Upper lobe of left lung (tissue), 6 donors: ENCODE data around the gene ADGRD1. TPM values are rescaled to one million over a fixed set of nuclear protein-coding genes. Genes with fewer than 3 reads are reported as not detected.
A peak's percentile ranks its signal among the peaks of the same experiment; 100 is the strongest.

Experiments used
- ATAC-seq, 2 donors: fragments of 200-7000 bp; cut with Tn5 transposase; one replicate each; pipeline ENCODE4 v1.9.1; 2022; ENCODE audit warnings: mild to moderate bottlenecking in 2 of 2, moderate library complexity in 2 of 2; ENCODE audit not compliant: low FRiP score in 2 of 2
- DNase-seq, 2 donors: peaks; one replicate each; pipeline ENCODE4 v3.0.0-alpha.2; 2019 to 2020
- H3K27ac ChIP-seq, 4 donors: fragments of 200-600 bp; sonication (generic); one replicate each; pipeline ENCODE4 v1.5.1; 2016 to 2019
- H3K27me3 ChIP-seq, 4 donors: fragments of 200-600 bp; sonication (generic); one replicate each; pipeline ENCODE4 v1.5.1; 2017 to 2019
- H3K36me3 ChIP-seq, 4 donors: fragments of 200-600 bp; sonication (generic); one replicate each; pipeline ENCODE4 v1.5.1; 2016 to 2019
- H3K4me1 ChIP-seq, 4 donors: fragments of 200-600 bp; sonication (generic); one replicate each; pipeline ENCODE4 v1.5.1; 2018 to 2019
- H3K4me3 ChIP-seq, 4 donors: fragments of 200-600 bp; sonication (generic); one replicate each; pipeline ENCODE4 v1.5.1; 2017 to 2019; ENCODE audit warnings: mild to moderate bottlenecking in 2 of 4, moderate library complexity in 1 of 4
- H3K9me3 ChIP-seq, 4 donors: fragments of 200-600 bp; sonication (generic); one replicate each; pipeline ENCODE4 v1.5.1; 2018 to 2019
- EP300 ChIP-seq, 4 donors: sonication (generic); formaldehyde crosslinking; IDR thresholded peaks; one replicate each; pipeline ENCODE4 v1.5.1; 2017; ENCODE audit warnings: antibody characterized with exemption in 4 of 4, control low read depth in 2 of 4
- POLR2A ChIP-seq, 4 donors: fragments of 450-650 bp; IDR thresholded peaks; one replicate each; pipeline ENCODE4 v1.5.1; 2016 to 2017; ENCODE audit warnings: antibody characterized with exemption in 4 of 4, mild to moderate bottlenecking in 2 of 4
- POLR2AphosphoS5 ChIP-seq, 2 donors: sonication (generic); formaldehyde crosslinking; IDR thresholded peaks; one replicate each; pipeline ENCODE4 v1.5.1; 2017; ENCODE audit warnings: antibody characterized with exemption in 2 of 2
- WGBS, 2 donors: methylation state at CpG; one replicate each; pipeline ENCODE4 v1.1.5; 2017 to 2018; 5-methylcytosine and 5-hydroxymethylcytosine counted together
- total RNA-seq, 6 donors: library from RNA; depleted of rRNA in 4 of 6; stranded (reverse); fragments of >200 nt in 4 of 6; gene quantifications; one replicate each; pipeline versions ENCODE4 v1.1.0 to v1.2.1, GENCODE V29; 2016 to 2021
- TF ChIP-seq, protein P1 (sequence below), 6 experiments: fragments of 450-650 bp in 4 of 6; fragments of 200-600 bp in 2 of 6; sonication (generic) in 2 of 6; IDR thresholded peaks; one replicate each; pipeline ENCODE4 v1.5.1; 2016 to 2019; ENCODE audit warnings: antibody characterized with exemption in 6 of 6
- donor health status: DM: no; HTN: no; CAD: no; lungs with moderate emphysema.
- donor health status: DM: no; HTN: yes; CAD: no; lungs with severe emphysema.

Gene ADGRD1
- total RNA-seq, 6 donors from 2014 or later: 84.2 to 124 (median 94.7) TPM

DNA sequence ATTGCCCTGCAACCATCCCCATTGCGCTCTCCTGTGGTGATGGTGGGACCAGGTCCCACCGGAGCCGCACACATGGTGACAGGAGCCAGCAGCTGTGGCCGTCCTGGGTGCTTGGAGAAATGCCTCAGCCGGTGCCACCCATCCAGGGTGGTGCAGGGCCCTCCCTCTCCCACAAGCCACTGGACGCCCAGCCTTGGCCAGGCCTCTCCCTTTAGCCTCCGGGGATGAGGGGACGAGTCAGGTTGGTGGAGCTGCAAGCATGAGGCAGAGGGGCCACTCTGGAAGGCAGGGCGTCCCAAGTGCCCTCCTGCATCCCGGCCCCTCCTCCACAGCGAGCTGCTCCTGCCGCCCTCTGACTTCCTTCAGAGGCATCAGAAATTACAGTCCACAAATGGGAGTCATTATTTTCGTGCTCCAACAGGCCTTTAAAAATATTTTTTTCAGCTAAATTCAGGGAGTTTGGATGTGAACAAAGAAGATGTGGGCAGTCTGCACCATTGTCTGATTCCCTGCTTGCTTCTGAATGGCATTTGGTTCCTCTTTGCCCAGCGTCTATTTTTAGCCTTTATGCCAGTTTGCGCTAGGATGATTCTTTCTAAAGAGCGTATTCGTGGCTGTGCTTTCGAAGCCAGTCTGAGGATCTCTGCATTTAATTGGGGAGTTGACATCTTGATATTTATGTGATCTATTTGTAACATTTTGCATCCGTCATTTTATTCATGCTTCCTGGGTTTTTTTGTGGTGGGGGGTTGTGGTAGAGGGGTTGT, 189.4 kb downstream of the ADGRD1 start:
- H3K36me3 ChIP-seq: peaks cover 0 to 13% (median 6%) of the 10 kb centered on the region in 4 donors
- WGBS, 2 donors: 61 to 62% methylated on average over 15 to 19 of the region's 19 CpGs
- H3K9me3 ChIP-seq: no peaks in the 10 kb centered on the region
- H3K4me3 ChIP-seq: no peak overlapping the region
- H3K27ac ChIP-seq: no peak overlapping the region
- TF ChIP-seq, protein P1, sequence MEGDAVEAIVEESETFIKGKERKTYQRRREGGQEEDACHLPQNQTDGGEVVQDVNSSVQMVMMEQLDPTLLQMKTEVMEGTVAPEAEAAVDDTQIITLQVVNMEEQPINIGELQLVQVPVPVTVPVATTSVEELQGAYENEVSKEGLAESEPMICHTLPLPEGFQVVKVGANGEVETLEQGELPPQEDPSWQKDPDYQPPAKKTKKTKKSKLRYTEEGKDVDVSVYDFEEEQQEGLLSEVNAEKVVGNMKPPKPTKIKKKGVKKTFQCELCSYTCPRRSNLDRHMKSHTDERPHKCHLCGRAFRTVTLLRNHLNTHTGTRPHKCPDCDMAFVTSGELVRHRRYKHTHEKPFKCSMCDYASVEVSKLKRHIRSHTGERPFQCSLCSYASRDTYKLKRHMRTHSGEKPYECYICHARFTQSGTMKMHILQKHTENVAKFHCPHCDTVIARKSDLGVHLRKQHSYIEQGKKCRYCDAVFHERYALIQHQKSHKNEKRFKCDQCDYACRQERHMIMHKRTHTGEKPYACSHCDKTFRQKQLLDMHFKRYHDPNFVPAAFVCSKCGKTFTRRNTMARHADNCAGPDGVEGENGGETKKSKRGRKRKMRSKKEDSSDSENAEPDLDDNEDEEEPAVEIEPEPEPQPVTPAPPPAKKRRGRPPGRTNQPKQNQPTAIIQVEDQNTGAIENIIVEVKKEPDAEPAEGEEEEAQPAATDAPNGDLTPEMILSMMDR (IDR thresholded peaks at IDR 0.05): no peak
- TF ChIP-seq EP300 (IDR thresholded peaks at IDR 0.05) (no peak), POLR2A (IDR thresholded peaks at IDR 0.05) (no peak), POLR2AphosphoS5 (IDR thresholded peaks at IDR 0.05) (no peak)
- peak in 1 of 2 donors; percentile 44 for DNase-seq
- no peaks in the 10 kb centered on the region for H3K4me1 ChIP-seq
- no peak for ATAC-seq
- H3K27me3 ChIP-seq: no peaks in the 10 kb centered on the region

DNA sequence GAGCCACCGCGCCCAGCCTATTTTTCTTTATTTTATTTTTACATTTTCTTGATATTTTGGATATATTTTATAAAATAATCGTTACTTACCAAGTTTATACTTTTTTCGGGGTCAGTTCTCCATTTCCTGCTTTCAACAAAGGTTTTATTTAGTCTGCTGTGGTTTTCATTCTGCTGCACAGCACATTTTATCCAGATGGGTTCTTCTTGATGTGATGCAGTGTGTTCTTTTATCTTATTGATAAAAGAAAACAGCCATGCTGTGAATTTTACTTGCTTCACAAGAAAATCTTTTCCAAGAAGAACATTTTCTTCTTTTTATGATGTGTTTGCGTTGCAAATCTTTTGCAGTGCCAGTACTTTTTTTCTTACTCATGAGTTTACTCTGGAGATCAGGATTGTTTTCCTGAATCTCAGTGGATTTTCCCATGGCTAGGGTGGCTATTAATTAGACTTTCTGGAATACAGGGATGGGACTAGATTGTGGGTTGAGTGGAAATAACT, 192.5 kb downstream of the ADGRD1 start:
- no peak for TF ChIP-seq POLR2AphosphoS5 (IDR thresholded peaks at IDR 0.05)
- TF ChIP-seq EP300 (IDR thresholded peaks at IDR 0.05): no peak
- TF ChIP-seq, protein P1 (IDR thresholded peaks at IDR 0.05): no peak
- TF ChIP-seq POLR2A (IDR thresholded peaks at IDR 0.05): no peak
- Histone ChIP-seq H3K4me1 (no peaks in the 10 kb centered on the region), H3K9me3 (no peaks in the 10 kb centered on the region), H3K27me3 (no peaks in the 10 kb centered on the region), H3K4me3 (no peak overlapping the region), H3K27ac (no peak overlapping the region), H3K36me3 (no peaks in the 10 kb centered on the region)
- DNase-seq: no peak
- no peak for ATAC-seq
- WGBS, 2 donors: 76 to 81% methylated on average over 5 of the region's 5 CpGs

DNA sequence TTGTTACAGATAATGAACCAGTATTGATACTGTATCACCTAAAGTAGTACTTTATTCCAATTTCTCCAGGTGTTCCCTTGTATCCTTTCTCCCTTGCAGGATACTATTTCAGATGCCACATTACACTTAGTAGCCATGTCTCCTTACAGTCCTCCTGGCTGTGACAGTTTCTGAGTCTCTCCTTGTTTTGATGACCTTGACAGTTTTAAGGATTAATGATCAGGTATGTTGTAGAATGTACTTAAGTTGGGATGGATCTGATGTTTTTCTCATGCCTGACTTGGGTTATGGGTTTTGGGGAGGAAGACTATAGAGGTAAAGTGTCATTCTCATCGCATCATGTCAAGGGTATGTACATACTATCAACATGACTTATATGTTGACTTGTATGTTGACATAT, 193.6 kb downstream of the ADGRD1 start:
- Histone ChIP-seq H3K4me3 (no peak overlapping the region), H3K4me1 (no peaks in the 10 kb centered on the region), H3K9me3 (no peaks in the 10 kb centered on the region), H3K36me3 (no peaks in the 10 kb centered on the region), H3K27ac (no peak overlapping the region), H3K27me3 (no peaks in the 10 kb centered on the region)
- TF ChIP-seq POLR2A (IDR thresholded peaks at IDR 0.05) (no peak), EP300 (IDR thresholded peaks at IDR 0.05) (no peak), POLR2AphosphoS5 (IDR thresholded peaks at IDR 0.05) (no peak)
- TF ChIP-seq, protein P1 (IDR thresholded peaks at IDR 0.05): no peak
- ATAC-seq: no peak
- no peak for DNase-seq
- 85 to 93% methylated on average over 1 of the region's 1 CpG for WGBS, 2 donors

DNA sequence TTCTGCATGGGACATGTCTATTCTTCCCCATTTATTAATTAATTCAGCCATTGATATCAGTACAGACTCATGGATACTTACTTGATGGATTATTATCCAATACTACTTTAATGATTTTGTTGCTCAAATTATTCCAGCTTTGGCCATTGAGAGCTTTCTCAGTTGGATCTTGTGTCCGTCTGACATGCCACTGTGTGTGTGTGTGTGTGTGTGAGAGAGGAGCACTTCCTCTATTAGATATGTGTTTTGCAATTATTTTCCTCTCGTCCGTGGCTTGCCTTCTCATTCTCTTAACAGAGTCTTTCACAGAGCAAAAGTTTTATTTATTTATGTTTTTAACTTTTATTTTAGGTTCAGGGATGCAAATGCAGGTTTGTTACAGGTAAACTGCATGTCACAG, 194.2 kb downstream of the ADGRD1 start:
- Histone ChIP-seq H3K9me3 (no peaks in the 10 kb centered on the region), H3K4me1 (no peaks in the 10 kb centered on the region), H3K36me3 (no peaks in the 10 kb centered on the region), H3K27ac (no peak overlapping the region), H3K4me3 (no peak overlapping the region), H3K27me3 (no peaks in the 10 kb centered on the region)
- WGBS, 2 donors: 36 to 37% methylated on average over 3 of the region's 3 CpGs
- DNase-seq (no peak), ATAC-seq (no peak)
- TF ChIP-seq POLR2A (IDR thresholded peaks at IDR 0.05) (no peak), EP300 (IDR thresholded peaks at IDR 0.05) (no peak)

DNA sequence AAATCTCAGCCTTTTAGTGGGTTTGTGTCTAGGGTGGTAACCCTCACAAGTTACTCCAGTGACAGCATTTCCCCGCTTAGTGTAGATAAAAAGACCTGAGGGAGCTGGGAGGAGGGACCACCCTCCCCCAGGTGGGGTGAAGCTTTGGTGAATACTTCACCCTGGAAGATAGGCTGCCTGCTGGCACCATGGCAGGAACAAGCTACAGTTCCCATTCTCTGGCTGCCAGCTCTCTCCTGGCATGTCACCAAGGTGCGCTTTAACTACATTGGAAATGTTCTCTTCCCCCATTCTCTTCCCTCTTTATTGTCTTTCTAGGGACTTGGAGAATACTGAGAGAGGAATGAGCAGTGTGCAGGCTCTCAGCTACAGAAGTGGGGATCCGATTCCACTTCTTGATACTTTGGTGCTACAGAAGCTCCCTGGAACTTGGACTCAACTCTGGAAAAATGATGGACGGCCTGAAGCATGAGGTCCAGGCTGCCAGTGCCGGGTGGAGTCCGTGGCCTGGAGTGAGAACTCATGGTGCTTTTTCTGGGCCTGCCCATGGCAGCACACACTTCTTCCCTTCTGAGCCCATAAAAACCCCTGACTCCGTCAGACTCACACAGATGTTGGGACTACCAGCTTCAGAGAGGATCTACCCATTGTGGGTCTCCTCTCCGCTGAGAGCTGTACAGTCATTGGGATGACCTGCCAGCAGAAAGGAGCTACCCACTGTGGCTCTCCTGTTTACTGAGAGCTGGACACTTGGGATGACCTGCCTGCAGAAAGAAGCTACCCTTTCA, 198.0 kb downstream of the ADGRD1 start:
- Histone ChIP-seq H3K4me3 (no peak overlapping the region), H3K4me1 (no peaks in the 10 kb centered on the region), H3K9me3 (no peaks in the 10 kb centered on the region), H3K36me3 (no peaks in the 10 kb centered on the region), H3K27ac (no peak overlapping the region), H3K27me3 (no peaks in the 10 kb centered on the region)
- TF ChIP-seq EP300 (IDR thresholded peaks at IDR 0.05): no peak
- TF ChIP-seq, protein P1 (IDR thresholded peaks at IDR 0.05): no peak
- 86 to 88% methylated on average over 7 to 8 of the region's 8 CpGs for WGBS, 2 donors
- DNase-seq (no peak), ATAC-seq (no peak)
